Neural progenitor cell (in vitro differentiated cells): ENCODE results near the gene GULP1. TPM values are rescaled to one million over a fixed set of nuclear protein-coding genes. Genes with fewer than 3 reads are reported as not detected.
"Not testable (repeated sequence)": the region's sequence is repeated elsewhere in the genome, so short reads cannot be mapped to it uniquely, and the experiment has no call there.

Experiments
- DNase-seq: peaks from one replicate; pipeline ENCODE4 v3.0.0-alpha.2; 2016; ENCODE audit warnings: low spot score
- H2AFZ ChIP-seq: fragments of 200-600 bp; sonication (generic); replicated peaks from 2 replicates; pipeline ENCODE4 v1.6.1; 2016; ENCODE audit warnings: antibody characterized with exemption
- H3F3A ChIP-seq: fragments of 200-600 bp; sonication (generic); 2 replicates; pipeline ENCODE4 v1.6.1; 2016; ENCODE audit warnings: antibody characterized with exemption, low read depth
- H3K27ac ChIP-seq: fragments of 200-600 bp; sonication (generic); 2 replicates; pipeline ENCODE4 v1.5.1; 2016; ENCODE audit warnings: mild to moderate bottlenecking
- H3K27me3 ChIP-seq: fragments of 200-600 bp; sonication (generic); 2 replicates; pipeline ENCODE4 v1.6.1; 2016; ENCODE audit warnings: mild to moderate bottlenecking, moderate library complexity
- H3K36me3 ChIP-seq: fragments of 200-600 bp; sonication (generic); 2 replicates; pipeline ENCODE4 v1.5.1; 2016
- H3K4me1 ChIP-seq: fragments of 200-600 bp; sonication (generic); 2 replicates; pipeline ENCODE4 v1.6.1; 2016; ENCODE audit warnings: mixed run types
- H3K4me2 ChIP-seq: fragments of 200-600 bp; sonication (generic); 2 replicates; pipeline ENCODE4 v1.6.1; 2016
- H3K4me3 ChIP-seq: fragments of 200-600 bp; sonication (generic); 2 replicates; pipeline ENCODE4 v1.5.1; 2016
- H3K79me2 ChIP-seq: fragments of 200-600 bp; sonication (generic); 2 replicates; pipeline ENCODE4 v1.6.1; 2016; ENCODE audit warnings: low read depth
- H3K9ac ChIP-seq: fragments of 200-600 bp; sonication (generic); 2 replicates; pipeline ENCODE4 v1.6.1; 2016
- H3K9me3 ChIP-seq: fragments of 200-600 bp; sonication (generic); 2 replicates; pipeline ENCODE4 v1.5.1; 2016; ENCODE audit warnings: low read depth
- H4K20me1 ChIP-seq: fragments of 200-600 bp; sonication (generic); 2 replicates; pipeline ENCODE4 v1.6.1; 2016; ENCODE audit warnings: low read depth
- H3K27ac Mint-ChIP-seq: 3 replicates; pipeline ENCODE4 v1.8.0; 2021; ENCODE audit warnings: mixed read lengths
- H3K27me3 Mint-ChIP-seq: 2 replicates; pipeline ENCODE4 v1.8.0; 2022; ENCODE audit warnings: low read depth, mild to moderate bottlenecking, inconsistent platforms, moderate library complexity, mixed read lengths; ENCODE audit not compliant: insufficient read depth
- H3K36me3 Mint-ChIP-seq: 3 replicates; pipeline ENCODE4 v1.8.0; 2021; ENCODE audit warnings: mixed read lengths
- H3K4me1 Mint-ChIP-seq: 3 replicates; pipeline ENCODE4 v1.8.0; 2021; ENCODE audit warnings: mixed read lengths
- H3K4me3 Mint-ChIP-seq: 3 replicates; pipeline ENCODE4 v1.8.0; 2021; ENCODE audit warnings: mild to moderate bottlenecking, moderate library complexity, mixed read lengths
- H3K9me3 Mint-ChIP-seq: 3 replicates; pipeline ENCODE4 v1.8.0; 2020; ENCODE audit warnings: mixed read lengths
- EZH2 ChIP-seq: fragments of 200-600 bp; sonication (generic); IDR thresholded peaks from 2 replicates; pipeline ENCODE4 v1.6.1; 2017; ENCODE audit warnings: antibody characterized with exemption, mild to moderate bottlenecking, moderate library complexity
- EZH2phosphoT487 ChIP-seq: fragments of 200-600 bp; sonication (generic); IDR thresholded peaks from 2 replicates; pipeline ENCODE4 v1.6.1; 2017; ENCODE audit warnings: antibody characterized with exemption
- total RNA-seq: library from RNA; depleted of rRNA; stranded (reverse); fragments of >200 nt; gene quantifications from 2 replicates; pipeline ENCODE4 v1.2.3, GENCODE V29; 2015; ENCODE audit warnings: low replicate concordance
- TF ChIP-seq, protein P1 (sequence below): fragments of 200-600 bp; sonication (generic); IDR thresholded peaks from 2 replicates; pipeline ENCODE4 v1.5.1; 2017; ENCODE audit warnings: antibody characterized with exemption, mild to moderate bottlenecking

Gene GULP1
- total RNA-seq, 1 donor from 2014 or later = 154 TPM

- peaks cover 20% of the 10 kb centered on the region for H3K79me2 ChIP-seq
- Mint-ChIP-seq H3K36me3 (no peaks in the 10 kb centered on the region), H3K27ac (no peak overlapping the region), H3K4me3 (no peak overlapping the region), H3K27me3 (no peaks in the 10 kb centered on the region), H3K9me3 (peaks cover 3% of the 10 kb centered on the region), H3K4me1 (peaks cover 15% of the 10 kb centered on the region)
- peak overlapping the region; percentile 91 for H2AFZ ChIP-seq
- H4K20me1 ChIP-seq = no peaks in the 10 kb centered on the region
- H3K4me1 ChIP-seq = peaks cover 31% of the 10 kb centered on the region
- H3K27me3 ChIP-seq = no peaks in the 10 kb centered on the region
- H3K27ac ChIP-seq = peak overlapping the region; percentile 66
- peak; percentile 54 for DNase-seq
- peak overlapping the region; percentile 77 for H3K4me2 ChIP-seq
- H3F3A ChIP-seq = peaks cover 41% of the 10 kb centered on the region
- H3K9ac ChIP-seq = no peak overlapping the region
- TF ChIP-seq, protein P1, sequence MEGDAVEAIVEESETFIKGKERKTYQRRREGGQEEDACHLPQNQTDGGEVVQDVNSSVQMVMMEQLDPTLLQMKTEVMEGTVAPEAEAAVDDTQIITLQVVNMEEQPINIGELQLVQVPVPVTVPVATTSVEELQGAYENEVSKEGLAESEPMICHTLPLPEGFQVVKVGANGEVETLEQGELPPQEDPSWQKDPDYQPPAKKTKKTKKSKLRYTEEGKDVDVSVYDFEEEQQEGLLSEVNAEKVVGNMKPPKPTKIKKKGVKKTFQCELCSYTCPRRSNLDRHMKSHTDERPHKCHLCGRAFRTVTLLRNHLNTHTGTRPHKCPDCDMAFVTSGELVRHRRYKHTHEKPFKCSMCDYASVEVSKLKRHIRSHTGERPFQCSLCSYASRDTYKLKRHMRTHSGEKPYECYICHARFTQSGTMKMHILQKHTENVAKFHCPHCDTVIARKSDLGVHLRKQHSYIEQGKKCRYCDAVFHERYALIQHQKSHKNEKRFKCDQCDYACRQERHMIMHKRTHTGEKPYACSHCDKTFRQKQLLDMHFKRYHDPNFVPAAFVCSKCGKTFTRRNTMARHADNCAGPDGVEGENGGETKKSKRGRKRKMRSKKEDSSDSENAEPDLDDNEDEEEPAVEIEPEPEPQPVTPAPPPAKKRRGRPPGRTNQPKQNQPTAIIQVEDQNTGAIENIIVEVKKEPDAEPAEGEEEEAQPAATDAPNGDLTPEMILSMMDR = no peak
- TF ChIP-seq EZH2phosphoT487 = no peak
- H3K36me3 ChIP-seq = no peaks in the 10 kb centered on the region
- peak overlapping the region; percentile 36 for H3K4me3 ChIP-seq
- H3K9me3 ChIP-seq = no peaks in the 10 kb centered on the region
Measured at GRCh38 chr2:188279093-188279445, 12.6 kb upstream of the GULP1 start.

DNA sequence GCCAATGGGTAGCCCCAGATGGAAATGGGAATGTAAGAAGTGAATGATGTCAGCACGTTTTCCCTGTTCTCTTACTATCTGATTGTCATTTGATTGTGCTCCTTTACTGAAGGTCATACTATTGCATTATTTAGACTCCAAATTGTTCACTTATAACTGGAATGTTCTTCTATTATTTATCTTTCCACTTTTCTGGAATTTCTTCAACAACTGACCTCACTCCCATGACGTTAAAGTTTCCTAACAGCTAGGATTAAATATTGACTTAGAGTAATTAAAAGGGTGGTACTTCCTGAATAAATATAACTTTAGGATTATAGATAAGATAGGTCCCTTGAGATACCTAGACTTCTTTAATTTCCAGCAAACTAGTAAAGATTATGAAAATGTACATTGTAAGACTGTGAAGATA is 10.9 kb upstream of the GULP1 start:
- no peaks in the 10 kb centered on the region for H3K27me3 Mint-ChIP-seq
- H3K9me3 ChIP-seq = no peaks in the 10 kb centered on the region
- no peaks in the 10 kb centered on the region for H3K27me3 ChIP-seq
- H3K27ac Mint-ChIP-seq = no peak overlapping the region
- no peak for TF ChIP-seq EZH2phosphoT487
- no peak for TF ChIP-seq EZH2
- TF ChIP-seq, protein P1 = no peak
- H3K4me3 Mint-ChIP-seq = no peak overlapping the region
- H3K9ac ChIP-seq = no peak overlapping the region
- H3K79me2 ChIP-seq = peaks cover 35% of the 10 kb centered on the region
- H3K36me3 Mint-ChIP-seq = no peaks in the 10 kb centered on the region
- no peak for DNase-seq
- no peaks in the 10 kb centered on the region for H4K20me1 ChIP-seq
- no peak overlapping the region for H2AFZ ChIP-seq
- peaks cover 3% of the 10 kb centered on the region for H3K9me3 Mint-ChIP-seq
- peaks cover 8% of the 10 kb centered on the region for H3K4me1 Mint-ChIP-seq
- H3K27ac ChIP-seq = no peak overlapping the region
- H3F3A ChIP-seq = peaks cover 41% of the 10 kb centered on the region
- no peak overlapping the region for H3K4me2 ChIP-seq
- H3K4me1 ChIP-seq = peaks cover 31% of the 10 kb centered on the region
- H3K36me3 ChIP-seq = no peaks in the 10 kb centered on the region
- no peak overlapping the region for H3K4me3 ChIP-seq

- H3K4me3 ChIP-seq = no peak overlapping the region
- H3F3A ChIP-seq = peaks cover 24% of the 10 kb centered on the region
- H3K9me3 Mint-ChIP-seq = peaks cover 8% of the 10 kb centered on the region
- H3K4me1 ChIP-seq = peaks cover 18% of the 10 kb centered on the region
- H2AFZ ChIP-seq = peak overlapping the region; percentile 14
- TF ChIP-seq EZH2phosphoT487 (no peak), EZH2 (no peak)
- TF ChIP-seq, protein P1 = no peak
- no peaks in the 10 kb centered on the region for H4K20me1 ChIP-seq
- no peaks in the 10 kb centered on the region for H3K27me3 Mint-ChIP-seq
- H3K9me3 ChIP-seq = no peaks in the 10 kb centered on the region
- no peak overlapping the region for H3K4me2 ChIP-seq
- no peak overlapping the region for H3K27ac ChIP-seq
- H3K27ac Mint-ChIP-seq = no peak overlapping the region
- no peak overlapping the region for H3K9ac ChIP-seq
- no peaks in the 10 kb centered on the region for H3K36me3 Mint-ChIP-seq
- DNase-seq = no peak
- H3K4me1 Mint-ChIP-seq = peaks cover 8% of the 10 kb centered on the region
- no peaks in the 10 kb centered on the region for H3K36me3 ChIP-seq
- no peaks in the 10 kb centered on the region for H3K27me3 ChIP-seq
- H3K79me2 ChIP-seq = peaks cover 50% of the 10 kb centered on the region
- no peak overlapping the region for H3K4me3 Mint-ChIP-seq
Measured at GRCh38 chr2:188282907-188283306, 8.8 kb upstream of the GULP1 start.

DNA sequence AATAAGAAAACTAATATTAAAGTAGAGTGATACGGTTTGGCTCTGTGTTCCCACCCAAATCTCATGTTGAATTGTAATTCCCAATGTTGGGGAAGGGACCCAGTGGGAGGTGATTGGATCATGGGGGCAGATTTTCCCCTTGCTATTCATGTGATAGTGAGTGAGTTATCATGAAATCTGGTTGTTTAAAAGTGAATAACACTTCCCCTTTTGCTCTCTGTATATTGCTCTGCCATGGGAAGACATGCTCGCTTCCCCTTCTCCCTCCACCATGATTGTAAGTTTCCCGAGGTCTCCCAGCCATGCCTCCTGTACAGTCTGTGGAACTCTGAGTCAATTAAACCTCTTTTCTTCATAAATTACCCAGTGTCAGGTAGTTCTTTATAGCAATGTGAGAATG is 7.4 kb upstream of the GULP1 start:
- DNase-seq, H3K4me3 ChIP-seq, H3K4me3 Mint-ChIP-seq, H2AFZ ChIP-seq, H3K9ac ChIP-seq, H3K36me3 ChIP-seq, H3K4me1 Mint-ChIP-seq, H3K9me3 ChIP-seq, H3K4me1 ChIP-seq, H3K27me3 Mint-ChIP-seq, H4K20me1 ChIP-seq, H3K27ac Mint-ChIP-seq, H3K27me3 ChIP-seq, H3K4me2 ChIP-seq, H3K36me3 Mint-ChIP-seq, H3K27ac ChIP-seq: not testable (repeated sequence)
- peaks cover 13% of the 10 kb centered on the region for H3F3A ChIP-seq
- H3K9me3 Mint-ChIP-seq = peaks cover 14% of the 10 kb centered on the region
- H3K79me2 ChIP-seq = peaks cover 50% of the 10 kb centered on the region
